ENCODE data around the gene C8B.
A peak's percentile ranks its signal among the peaks of the same experiment; 100 is the strongest.

C8B gene

DNA sequence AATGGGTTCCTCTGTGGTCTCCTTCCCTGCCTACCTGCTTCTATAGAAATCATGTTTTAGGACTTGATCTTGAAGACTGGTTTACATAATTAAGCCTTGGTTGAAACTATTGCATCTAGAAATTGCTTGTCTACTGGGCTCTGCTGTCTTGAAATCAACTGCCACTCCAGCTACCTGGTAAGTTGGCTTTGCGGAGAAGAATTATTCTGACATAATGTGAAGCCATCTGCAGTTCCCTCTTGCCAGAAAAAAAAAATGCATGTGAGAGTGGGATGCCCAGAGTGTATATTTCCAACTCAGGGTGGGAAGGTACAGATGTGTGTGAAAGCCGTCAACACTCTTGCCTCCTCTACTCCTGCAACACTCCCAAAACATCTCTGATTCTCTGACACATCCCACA, 27.2 kb downstream of the C8B start:
- no peak for DNase-seq (ENCODE audit: low read depth)
- TF ChIP-seq, protein P1, sequence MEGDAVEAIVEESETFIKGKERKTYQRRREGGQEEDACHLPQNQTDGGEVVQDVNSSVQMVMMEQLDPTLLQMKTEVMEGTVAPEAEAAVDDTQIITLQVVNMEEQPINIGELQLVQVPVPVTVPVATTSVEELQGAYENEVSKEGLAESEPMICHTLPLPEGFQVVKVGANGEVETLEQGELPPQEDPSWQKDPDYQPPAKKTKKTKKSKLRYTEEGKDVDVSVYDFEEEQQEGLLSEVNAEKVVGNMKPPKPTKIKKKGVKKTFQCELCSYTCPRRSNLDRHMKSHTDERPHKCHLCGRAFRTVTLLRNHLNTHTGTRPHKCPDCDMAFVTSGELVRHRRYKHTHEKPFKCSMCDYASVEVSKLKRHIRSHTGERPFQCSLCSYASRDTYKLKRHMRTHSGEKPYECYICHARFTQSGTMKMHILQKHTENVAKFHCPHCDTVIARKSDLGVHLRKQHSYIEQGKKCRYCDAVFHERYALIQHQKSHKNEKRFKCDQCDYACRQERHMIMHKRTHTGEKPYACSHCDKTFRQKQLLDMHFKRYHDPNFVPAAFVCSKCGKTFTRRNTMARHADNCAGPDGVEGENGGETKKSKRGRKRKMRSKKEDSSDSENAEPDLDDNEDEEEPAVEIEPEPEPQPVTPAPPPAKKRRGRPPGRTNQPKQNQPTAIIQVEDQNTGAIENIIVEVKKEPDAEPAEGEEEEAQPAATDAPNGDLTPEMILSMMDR (conservative IDR thresholded peaks at IDR 0.05; ENCODE audit: control insufficient read depth, insufficient read depth, low read depth, low read length) = no peak
- no peak overlapping the region for H3K4me3 ChIP-seq (ENCODE audit: control insufficient read depth, low read depth, low read length)

DNA sequence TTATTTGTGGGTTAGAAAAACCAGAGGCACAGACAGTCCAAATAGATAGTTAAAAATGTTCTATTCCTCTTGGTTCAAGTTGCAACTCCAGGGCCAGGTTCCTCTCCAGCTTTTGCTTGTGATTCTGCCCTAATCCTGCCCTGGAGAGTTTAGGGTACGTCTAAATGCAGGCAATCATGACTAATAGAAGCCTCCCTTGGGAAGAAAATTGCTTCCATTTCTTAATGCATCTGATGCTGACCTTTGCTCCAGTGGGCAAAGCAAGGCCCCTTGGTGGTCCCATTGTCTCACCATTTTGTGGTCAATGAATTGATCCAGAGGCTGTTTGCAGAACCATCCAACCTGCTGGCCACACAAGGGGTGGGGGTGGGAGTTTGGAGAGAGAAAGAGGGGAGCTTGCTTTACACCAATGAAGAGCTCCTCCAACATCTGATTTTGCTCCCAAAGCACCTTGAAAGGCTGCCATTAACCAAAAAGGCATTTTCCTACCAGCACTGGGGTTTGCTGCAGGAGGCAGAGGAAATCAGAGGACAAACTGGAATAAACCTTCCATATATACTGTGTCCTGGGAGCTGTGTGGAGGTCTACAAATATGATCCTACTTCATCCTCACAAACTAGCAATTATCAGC, 31.3 kb downstream of the C8B start:
- TF ChIP-seq, protein P1 (conservative IDR thresholded peaks at IDR 0.05; ENCODE audit: control insufficient read depth, insufficient read depth, low read depth, low read length) = no peak
- no peak overlapping the region for H3K4me3 ChIP-seq (ENCODE audit: control insufficient read depth, low read depth, low read length)
- peak; percentile 96 for DNase-seq (ENCODE audit: low read depth)

DNA sequence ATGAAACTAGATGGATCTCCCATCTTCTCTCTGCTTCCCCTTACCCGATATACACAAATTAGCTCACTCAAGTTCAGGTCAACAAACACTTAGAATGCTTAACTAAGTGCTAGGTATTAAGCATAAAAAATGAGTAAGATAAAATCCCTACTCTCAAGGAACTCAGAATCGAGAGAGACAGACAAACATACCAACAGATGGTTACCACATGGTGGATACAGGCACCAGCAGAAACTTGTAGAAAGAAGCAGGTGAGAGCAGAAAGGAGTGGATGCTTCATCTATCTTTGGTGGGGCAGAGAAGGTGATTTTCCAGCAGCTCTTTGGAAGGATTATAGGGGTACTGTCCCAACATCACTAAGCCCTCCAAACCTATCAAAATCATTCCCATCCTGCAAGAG, 32.2 kb downstream of the C8B start:
- peak; percentile 42 for DNase-seq (ENCODE audit: low read depth)
- TF ChIP-seq, protein P1 (conservative IDR thresholded peaks at IDR 0.05; ENCODE audit: control insufficient read depth, insufficient read depth, low read depth, low read length) = no peak
- H3K4me3 ChIP-seq (ENCODE audit: control insufficient read depth, low read depth, low read length) = no peak overlapping the region

DNA sequence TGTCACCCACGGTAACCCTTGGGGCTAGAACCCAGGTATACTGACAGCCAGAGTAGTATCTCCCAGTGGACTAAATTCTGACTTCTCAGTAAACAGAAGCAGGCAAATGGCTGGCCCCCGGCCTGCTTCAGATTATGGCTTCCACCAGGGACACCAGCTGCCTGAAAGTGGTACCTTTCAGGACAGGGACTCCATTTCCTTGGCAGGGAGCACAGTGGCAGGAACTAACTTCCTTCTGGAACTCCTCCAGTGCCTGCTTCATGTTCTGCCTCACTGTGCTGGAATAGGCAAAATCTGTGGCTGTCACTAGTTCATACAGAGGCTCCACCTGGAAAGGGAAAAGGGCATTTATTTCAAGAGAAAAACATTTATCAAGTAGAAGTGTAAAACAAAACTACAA, 32.7 kb downstream of the C8B start:
- DNase-seq (ENCODE audit: low read depth) = no peak
- H3K4me3 ChIP-seq (ENCODE audit: control insufficient read depth, low read depth, low read length) = no peak overlapping the region
- TF ChIP-seq, protein P1 (conservative IDR thresholded peaks at IDR 0.05; ENCODE audit: control insufficient read depth, insufficient read depth, low read depth, low read length) = no peak

DNA sequence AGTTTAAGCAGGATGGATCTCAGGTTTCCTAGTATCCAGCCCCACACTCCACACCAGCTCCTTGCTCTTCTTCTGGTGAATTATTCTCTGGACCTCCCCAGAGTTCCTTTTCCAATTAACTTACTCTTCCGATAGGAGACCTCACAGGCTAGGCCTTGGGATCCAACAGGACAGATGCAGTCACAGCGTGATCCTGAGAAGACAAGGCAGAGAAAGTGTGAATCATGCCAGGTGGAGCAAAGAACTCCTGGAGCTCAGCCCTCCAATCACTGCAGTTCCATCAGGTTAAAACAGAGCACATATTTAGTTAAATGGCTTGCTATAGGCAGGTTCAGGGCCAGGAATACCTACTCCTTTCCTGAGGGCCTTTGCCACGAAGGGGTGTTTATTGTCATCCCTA, 34.1 kb downstream of the C8B start:
- DNase-seq (ENCODE audit: low read depth) = no peak
- TF ChIP-seq, protein P1 (conservative IDR thresholded peaks at IDR 0.05; ENCODE audit: control insufficient read depth, insufficient read depth, low read depth, low read length) = no peak
- no peak overlapping the region for H3K4me3 ChIP-seq (ENCODE audit: control insufficient read depth, low read depth, low read length)

DNA sequence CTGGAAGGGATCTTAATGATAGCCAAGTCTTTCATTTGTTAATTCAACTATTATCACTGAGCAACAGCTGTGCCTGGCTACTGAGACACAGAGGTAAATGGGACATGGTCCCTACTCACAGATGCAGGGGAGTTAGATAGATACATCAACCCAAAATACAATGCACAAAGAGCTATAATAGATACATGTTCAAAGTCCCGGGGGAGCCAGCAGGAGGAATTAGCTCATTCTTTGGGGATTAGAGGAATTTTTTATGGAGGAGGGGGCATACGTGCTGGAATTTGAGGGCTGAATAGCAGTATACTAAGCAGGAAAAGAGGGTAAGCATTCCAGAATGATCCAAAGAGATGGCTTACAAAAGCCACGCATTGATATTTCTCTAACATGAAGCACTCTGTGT, 34.6 kb downstream of the C8B start:
- H3K4me3 ChIP-seq (ENCODE audit: control insufficient read depth, low read depth, low read length) = no peak overlapping the region
- no peak for DNase-seq (ENCODE audit: low read depth)
- TF ChIP-seq, protein P1 (conservative IDR thresholded peaks at IDR 0.05; ENCODE audit: control insufficient read depth, insufficient read depth, low read depth, low read length) = no peak

DNA sequence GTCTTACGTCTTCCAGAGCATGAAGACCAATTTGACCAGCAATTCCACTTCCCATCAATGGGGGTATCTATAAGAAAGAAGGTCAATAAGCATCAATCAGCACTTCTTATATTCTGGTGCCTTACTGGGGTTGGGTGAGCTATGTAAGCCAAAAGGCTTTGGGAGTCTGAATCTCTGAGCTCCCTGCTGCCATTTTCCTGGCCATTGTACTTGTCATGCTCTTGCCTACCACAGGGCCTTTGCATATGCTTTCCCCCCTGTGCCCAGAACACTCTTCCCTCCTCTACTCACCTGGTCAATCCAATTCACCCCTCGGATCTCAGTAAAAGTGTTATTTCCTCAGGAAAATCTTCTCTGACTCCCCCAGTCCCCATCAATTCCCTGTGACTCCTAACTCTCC, 36.3 kb downstream of the C8B start:
- no peak for DNase-seq (ENCODE audit: low read depth)
- no peak overlapping the region for H3K4me3 ChIP-seq (ENCODE audit: control insufficient read depth, low read depth, low read length)
- TF ChIP-seq, protein P1 (conservative IDR thresholded peaks at IDR 0.05; ENCODE audit: control insufficient read depth, insufficient read depth, low read depth, low read length) = no peak
